ENCODE results near the gene ATXN7L3. TPM values are rescaled to one million over a fixed set of nuclear protein-coding genes. Genes with fewer than 3 reads are reported as not detected.
"Not testable (repeated sequence)": the region's sequence is repeated elsewhere in the genome, so short reads cannot be mapped to it uniquely, and the experiment has no call there.

ATXN7L3 gene
- total and polyA plus RNA-seq, 2 donors from 2014 or later = 20.0 to 64.8 TPM

- Histone ChIP-seq H3K27ac (ENCODE audit: low read depth in 2 of 2, low read length in 2 of 2) (no peak overlapping the region), H3K27me3 (ENCODE audit: control insufficient read depth, insufficient read depth, low read length) (no peaks in the 10 kb centered on the region), H3K9me3 (ENCODE audit: control insufficient read depth in 2 of 3, insufficient read depth in 1 of 3, low read length in 3 of 3) (no peaks in the 10 kb centered on the region), H3K9ac (ENCODE audit: low read length in 3 of 3) (no peak overlapping the region), H3K4me1 (ENCODE audit: control insufficient read depth in 2 of 3, insufficient read depth in 2 of 3, low read depth in 1 of 3, low read length in 3 of 3) (peaks cover 0 to 13% (median 11%) of the 10 kb centered on the region in 3 donors), H3K36me3 (ENCODE audit: control insufficient read depth in 2 of 3, insufficient read depth in 3 of 3, low read length in 3 of 3) (no peaks in the 10 kb centered on the region), H3K4me3 (ENCODE audit: low read length in 3 of 3) (no peak overlapping the region)
- TF ChIP-seq, protein P1, sequence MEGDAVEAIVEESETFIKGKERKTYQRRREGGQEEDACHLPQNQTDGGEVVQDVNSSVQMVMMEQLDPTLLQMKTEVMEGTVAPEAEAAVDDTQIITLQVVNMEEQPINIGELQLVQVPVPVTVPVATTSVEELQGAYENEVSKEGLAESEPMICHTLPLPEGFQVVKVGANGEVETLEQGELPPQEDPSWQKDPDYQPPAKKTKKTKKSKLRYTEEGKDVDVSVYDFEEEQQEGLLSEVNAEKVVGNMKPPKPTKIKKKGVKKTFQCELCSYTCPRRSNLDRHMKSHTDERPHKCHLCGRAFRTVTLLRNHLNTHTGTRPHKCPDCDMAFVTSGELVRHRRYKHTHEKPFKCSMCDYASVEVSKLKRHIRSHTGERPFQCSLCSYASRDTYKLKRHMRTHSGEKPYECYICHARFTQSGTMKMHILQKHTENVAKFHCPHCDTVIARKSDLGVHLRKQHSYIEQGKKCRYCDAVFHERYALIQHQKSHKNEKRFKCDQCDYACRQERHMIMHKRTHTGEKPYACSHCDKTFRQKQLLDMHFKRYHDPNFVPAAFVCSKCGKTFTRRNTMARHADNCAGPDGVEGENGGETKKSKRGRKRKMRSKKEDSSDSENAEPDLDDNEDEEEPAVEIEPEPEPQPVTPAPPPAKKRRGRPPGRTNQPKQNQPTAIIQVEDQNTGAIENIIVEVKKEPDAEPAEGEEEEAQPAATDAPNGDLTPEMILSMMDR (IDR thresholded peaks at IDR 0.05; ENCODE audit: borderline replicate concordance, extremely low read depth, insufficient read depth) = no peak
- peak in 1 of 5 donors; percentile 81 for DNase-seq
- intact Hi-C loops (cut with DNase I) = no loop called here
- FAIRE-seq = no peak
Measured at GRCh38 chr17:44247440-44247841, 47.8 kb upstream of the ATXN7L3 start.

- H3K27me3 ChIP-seq (ENCODE audit: control insufficient read depth, insufficient read depth, low read length) = no peaks in the 10 kb centered on the region
- H3K9me3 ChIP-seq (ENCODE audit: control insufficient read depth in 2 of 3, insufficient read depth in 1 of 3, low read length in 3 of 3) = no peaks in the 10 kb centered on the region
- peaks cover 0 to 3% (median 0%) of the 10 kb centered on the region in 3 donors for H3K4me1 ChIP-seq (ENCODE audit: control insufficient read depth in 2 of 3, insufficient read depth in 2 of 3, low read depth in 1 of 3, low read length in 3 of 3)
- H3K36me3 ChIP-seq (ENCODE audit: control insufficient read depth in 2 of 3, insufficient read depth in 3 of 3, low read length in 3 of 3) = no peaks in the 10 kb centered on the region
- TF ChIP-seq, protein P1 (IDR thresholded peaks at IDR 0.05; ENCODE audit: borderline replicate concordance, extremely low read depth, insufficient read depth) = no peak
- DNase-seq (no peak), FAIRE-seq (no peak)
- H3K9ac ChIP-seq (ENCODE audit: low read length in 3 of 3) = no peak overlapping the region
- no peak overlapping the region for H3K27ac ChIP-seq (ENCODE audit: low read depth in 2 of 2, low read length in 2 of 2)
- H3K4me3 ChIP-seq (ENCODE audit: low read length in 3 of 3) = no peak overlapping the region
- intact Hi-C loops (cut with DNase I) = no loop called here
Measured at GRCh38 chr17:44241106-44241624, 41.5 kb upstream of the ATXN7L3 start.

DNA sequence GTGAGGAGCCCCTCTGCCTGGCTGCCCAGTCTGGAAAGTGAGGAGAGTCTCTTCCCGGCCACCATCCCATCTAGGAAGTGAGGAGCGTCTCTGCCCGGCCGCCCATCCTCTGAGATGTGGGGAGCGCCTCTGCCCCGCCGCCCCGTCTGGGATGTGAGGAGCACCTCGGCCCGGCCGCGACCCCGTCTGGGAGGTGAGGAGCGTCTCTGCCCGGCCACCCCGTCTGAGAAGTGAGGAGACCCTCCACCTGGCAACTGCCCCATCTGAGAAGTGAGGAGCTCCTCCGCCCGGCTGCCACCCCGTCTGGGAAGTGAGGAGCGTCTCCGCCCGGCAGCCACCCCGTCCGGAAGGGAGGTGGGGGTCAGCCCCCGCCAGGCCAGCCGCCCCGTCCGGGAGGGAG is 38.2 kb upstream of the ATXN7L3 start:
- H3K9ac ChIP-seq (ENCODE audit: low read length in 3 of 3); intact Hi-C loops (cut with DNase I); H3K9me3 ChIP-seq (ENCODE audit: control insufficient read depth in 2 of 3, insufficient read depth in 1 of 3, low read length in 3 of 3); H3K27me3 ChIP-seq (ENCODE audit: control insufficient read depth, insufficient read depth, low read length); H3K4me3 ChIP-seq (ENCODE audit: low read length in 3 of 3); H3K27ac ChIP-seq (ENCODE audit: low read depth in 2 of 2, low read length in 2 of 2); H3K4me1 ChIP-seq (ENCODE audit: control insufficient read depth in 2 of 3, insufficient read depth in 2 of 3, low read depth in 1 of 3, low read length in 3 of 3); H3K36me3 ChIP-seq (ENCODE audit: control insufficient read depth in 2 of 3, insufficient read depth in 3 of 3, low read length in 3 of 3); FAIRE-seq; DNase-seq: not testable (repeated sequence)

- Histone ChIP-seq H3K4me3 (ENCODE audit: low read length in 3 of 3) (no peak overlapping the region), H3K27ac (ENCODE audit: low read depth in 2 of 2, low read length in 2 of 2) (no peak overlapping the region), H3K9ac (ENCODE audit: low read length in 3 of 3) (no peak overlapping the region), H3K9me3 (ENCODE audit: control insufficient read depth in 2 of 3, insufficient read depth in 1 of 3, low read length in 3 of 3) (no peaks in the 10 kb centered on the region), H3K27me3 (ENCODE audit: control insufficient read depth, insufficient read depth, low read length) (no peaks in the 10 kb centered on the region), H3K4me1 (ENCODE audit: control insufficient read depth in 2 of 3, insufficient read depth in 2 of 3, low read depth in 1 of 3, low read length in 3 of 3) (no peaks in the 10 kb centered on the region), H3K36me3 (ENCODE audit: control insufficient read depth in 2 of 3, insufficient read depth in 3 of 3, low read length in 3 of 3) (no peaks in the 10 kb centered on the region)
- no peak for FAIRE-seq
- TF ChIP-seq, protein P1 (IDR thresholded peaks at IDR 0.05; ENCODE audit: borderline replicate concordance, extremely low read depth, insufficient read depth) = no peak
- intact Hi-C loops (cut with DNase I) = no loop called here
- DNase-seq = no peak
Measured at GRCh38 chr17:44236444-44236991, 36.8 kb upstream of the ATXN7L3 start.
